Measurements from ENCODE around the gene FOXN4.

FOXN4 gene

GRCh38 chr12:109294286-109294796 lies 14.7 kb downstream of the FOXN4 start:
- DNase-seq = peak; percentile 5
- Mint-ChIP-seq H3K36me3 (no peaks in the 10 kb centered on the region), H3K4me3 (no peak overlapping the region), H3K27ac (no peak overlapping the region), H3K4me1 (no peaks in the 10 kb centered on the region), H3K27me3 (peaks cover 52% of the 10 kb centered on the region), H3K9me3 (no peaks in the 10 kb centered on the region)
- CTCF ChIA-PET = no interaction called here

DNA sequence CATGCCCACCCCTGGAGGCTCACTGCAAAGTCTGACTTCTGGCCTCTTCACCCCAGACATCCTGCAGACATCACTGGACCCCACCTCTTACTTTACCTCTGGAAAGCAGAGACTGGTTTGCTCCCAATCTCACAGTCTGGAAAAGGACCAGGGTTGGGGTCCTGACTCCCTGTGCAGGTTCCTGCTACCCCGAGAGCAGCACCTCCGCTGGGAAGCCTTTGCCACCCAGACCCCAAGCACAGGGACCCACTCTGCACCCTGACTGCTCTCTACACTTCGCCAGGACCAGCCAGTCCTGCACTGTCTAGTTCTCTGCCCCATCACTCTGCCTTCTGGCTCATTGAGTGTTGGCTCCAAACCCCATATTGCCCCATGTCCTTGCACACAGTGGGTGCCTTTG lies 16.0 kb downstream of the FOXN4 start:
- no peaks in the 10 kb centered on the region for H3K36me3 Mint-ChIP-seq
- no peak overlapping the region for H3K27ac Mint-ChIP-seq
- peak; percentile 4 for DNase-seq
- H3K9me3 Mint-ChIP-seq = no peaks in the 10 kb centered on the region
- peaks cover 52% of the 10 kb centered on the region for H3K27me3 Mint-ChIP-seq
- no peaks in the 10 kb centered on the region for H3K4me1 Mint-ChIP-seq
- no peak overlapping the region for H3K4me3 Mint-ChIP-seq
- CTCF ChIA-PET = no interaction called here

DNA sequence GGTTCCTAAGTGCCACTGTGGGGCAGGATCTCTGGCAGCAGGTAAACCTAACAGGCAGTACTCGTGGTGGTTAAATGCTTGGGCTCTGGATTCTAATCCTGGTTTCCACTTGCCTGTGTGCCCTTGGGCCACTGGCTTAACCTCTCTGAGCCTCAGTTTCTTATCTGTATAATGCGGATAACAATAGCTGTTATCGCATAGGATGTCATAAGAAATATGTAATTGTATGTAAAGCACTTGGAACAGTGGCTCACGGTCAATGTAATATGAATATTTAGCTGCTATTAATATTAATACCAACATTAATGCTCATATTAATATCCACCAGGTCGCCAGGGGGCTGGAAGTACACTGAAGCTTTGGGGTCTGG lies 16.8 kb downstream of the FOXN4 start:
- Mint-ChIP-seq H3K4me1 (no peaks in the 10 kb centered on the region), H3K36me3 (no peaks in the 10 kb centered on the region), H3K27me3 (peaks cover 56% of the 10 kb centered on the region), H3K9me3 (no peaks in the 10 kb centered on the region), H3K27ac (no peak overlapping the region), H3K4me3 (no peak overlapping the region)
- CTCF ChIA-PET = interaction anchor here (0.9 kb wide), 1 partner anchor 83 kb away, joined by 3 read pairs; no protein-coding TSS in a partner anchor
- no peak for DNase-seq

GRCh38 chr12:109291521-109292341 lies 17.4 kb downstream of the FOXN4 start:
- H3K4me1 Mint-ChIP-seq = no peaks in the 10 kb centered on the region
- CTCF ChIA-PET = interaction anchor here (0.9 kb wide), 1 partner anchor 83 kb away, joined by 3 read pairs; no protein-coding TSS in a partner anchor
- DNase-seq = no peak
- no peak overlapping the region for H3K27ac Mint-ChIP-seq
- no peak overlapping the region for H3K4me3 Mint-ChIP-seq
- H3K36me3 Mint-ChIP-seq = no peaks in the 10 kb centered on the region
- H3K9me3 Mint-ChIP-seq = no peaks in the 10 kb centered on the region
- peaks cover 56% of the 10 kb centered on the region for H3K27me3 Mint-ChIP-seq

GRCh38 chr12:109291117-109291516 lies 18.0 kb downstream of the FOXN4 start:
- CTCF ChIA-PET = no interaction called here
- H3K4me3 Mint-ChIP-seq = no peak overlapping the region
- no peaks in the 10 kb centered on the region for H3K4me1 Mint-ChIP-seq
- H3K36me3 Mint-ChIP-seq = no peaks in the 10 kb centered on the region
- H3K9me3 Mint-ChIP-seq = no peaks in the 10 kb centered on the region
- peaks cover 56% of the 10 kb centered on the region for H3K27me3 Mint-ChIP-seq
- no peak overlapping the region for H3K27ac Mint-ChIP-seq
- no peak for DNase-seq

- no peak overlapping the region for H3K27ac Mint-ChIP-seq
- CTCF ChIA-PET = no interaction called here
- H3K4me1 Mint-ChIP-seq = no peaks in the 10 kb centered on the region
- DNase-seq = no peak
- H3K36me3 Mint-ChIP-seq = no peaks in the 10 kb centered on the region
- no peak overlapping the region for H3K4me3 Mint-ChIP-seq
- H3K27me3 Mint-ChIP-seq = peaks cover 52% of the 10 kb centered on the region
- no peaks in the 10 kb centered on the region for H3K9me3 Mint-ChIP-seq
Observed at GRCh38 chr12:109290061-109290460, 19.0 kb downstream of the FOXN4 start.

- no peak for DNase-seq
- Mint-ChIP-seq H3K27me3 (peaks cover 49% of the 10 kb centered on the region), H3K4me1 (no peaks in the 10 kb centered on the region), H3K9me3 (no peaks in the 10 kb centered on the region), H3K27ac (no peak overlapping the region), H3K4me3 (no peak overlapping the region), H3K36me3 (no peaks in the 10 kb centered on the region)
- CTCF ChIA-PET = no interaction called here
Observed at GRCh38 chr12:109289551-109289950, 19.5 kb downstream of the FOXN4 start.

DNA sequence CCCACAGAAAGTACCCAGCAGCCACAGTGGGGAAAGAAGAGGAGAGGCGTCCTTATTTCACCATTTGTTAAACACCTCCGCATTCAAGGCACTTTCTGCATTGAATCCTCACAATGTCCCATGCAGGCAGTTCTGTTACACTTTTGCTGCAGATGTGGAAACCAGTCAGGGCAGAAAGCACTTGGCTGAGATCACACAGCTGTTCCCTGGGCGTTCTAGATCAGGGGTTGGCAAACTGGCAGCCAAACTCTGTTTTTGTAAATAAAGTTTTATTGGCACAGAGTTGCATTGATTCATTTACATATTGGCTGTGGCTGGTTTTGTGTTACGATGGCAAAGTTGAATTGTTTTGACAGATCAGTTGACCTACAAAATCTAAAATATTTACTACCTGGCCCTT lies 20.1 kb downstream of the FOXN4 start:
- no peak for DNase-seq
- H3K4me1 Mint-ChIP-seq = no peaks in the 10 kb centered on the region
- H3K27me3 Mint-ChIP-seq = peaks cover 45% of the 10 kb centered on the region
- H3K36me3 Mint-ChIP-seq = no peaks in the 10 kb centered on the region
- CTCF ChIA-PET = no interaction called here
- no peaks in the 10 kb centered on the region for H3K9me3 Mint-ChIP-seq
- H3K27ac Mint-ChIP-seq = no peak overlapping the region
- no peak overlapping the region for H3K4me3 Mint-ChIP-seq

- CTCF ChIA-PET = no interaction called here
- H3K36me3 Mint-ChIP-seq = no peaks in the 10 kb centered on the region
- H3K9me3 Mint-ChIP-seq = no peaks in the 10 kb centered on the region
- no peak overlapping the region for H3K27ac Mint-ChIP-seq
- no peaks in the 10 kb centered on the region for H3K4me1 Mint-ChIP-seq
- no peak overlapping the region for H3K4me3 Mint-ChIP-seq
- H3K27me3 Mint-ChIP-seq = peaks cover 41% of the 10 kb centered on the region
- DNase-seq = no peak
Observed at GRCh38 chr12:109288571-109288970, 20.5 kb downstream of the FOXN4 start.

- peaks cover 35% of the 10 kb centered on the region for H3K27me3 Mint-ChIP-seq
- H3K9me3 Mint-ChIP-seq = no peaks in the 10 kb centered on the region
- DNase-seq = no peak
- no peak overlapping the region for H3K27ac Mint-ChIP-seq
- no peaks in the 10 kb centered on the region for H3K4me1 Mint-ChIP-seq
- H3K4me3 Mint-ChIP-seq = no peak overlapping the region
- CTCF ChIA-PET = no interaction called here
- H3K36me3 Mint-ChIP-seq = no peaks in the 10 kb centered on the region
Observed at GRCh38 chr12:109287811-109288469, 21.1 kb downstream of the FOXN4 start.

GRCh38 chr12:109287181-109287580 lies 21.9 kb downstream of the FOXN4 start:
- Mint-ChIP-seq H3K36me3 (no peaks in the 10 kb centered on the region), H3K9me3 (no peaks in the 10 kb centered on the region), H3K27me3 (peaks cover 27% of the 10 kb centered on the region), H3K27ac (no peak overlapping the region), H3K4me1 (no peaks in the 10 kb centered on the region), H3K4me3 (no peak overlapping the region)
- DNase-seq = no peak
- CTCF ChIA-PET = no interaction called here

DNA sequence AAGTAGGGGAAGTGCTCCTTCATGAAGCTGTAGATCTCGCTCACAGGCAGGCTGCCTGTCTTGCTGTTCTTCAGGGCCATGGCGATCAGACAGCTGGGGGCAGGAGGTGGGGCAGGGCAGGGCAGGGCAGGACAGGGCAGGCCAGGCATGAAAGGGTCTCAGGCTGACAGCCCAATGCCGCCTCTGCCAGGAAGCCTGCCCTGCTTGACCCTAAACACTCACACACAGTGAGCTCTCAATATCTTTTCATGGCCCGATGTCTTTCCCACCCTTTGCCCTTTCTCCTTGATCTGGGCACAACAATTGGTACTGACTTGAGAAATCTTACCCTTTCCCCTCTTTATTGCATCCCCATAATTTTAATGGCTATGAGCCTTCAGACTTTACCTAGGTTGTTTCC lies 22.4 kb downstream of the FOXN4 start:
- Mint-ChIP-seq H3K27ac (no peak overlapping the region), H3K36me3 (no peaks in the 10 kb centered on the region), H3K4me3 (no peak overlapping the region), H3K27me3 (peaks cover 22% of the 10 kb centered on the region), H3K9me3 (no peaks in the 10 kb centered on the region), H3K4me1 (no peaks in the 10 kb centered on the region)
- DNase-seq = no peak
- CTCF ChIA-PET = no interaction called here

DNA sequence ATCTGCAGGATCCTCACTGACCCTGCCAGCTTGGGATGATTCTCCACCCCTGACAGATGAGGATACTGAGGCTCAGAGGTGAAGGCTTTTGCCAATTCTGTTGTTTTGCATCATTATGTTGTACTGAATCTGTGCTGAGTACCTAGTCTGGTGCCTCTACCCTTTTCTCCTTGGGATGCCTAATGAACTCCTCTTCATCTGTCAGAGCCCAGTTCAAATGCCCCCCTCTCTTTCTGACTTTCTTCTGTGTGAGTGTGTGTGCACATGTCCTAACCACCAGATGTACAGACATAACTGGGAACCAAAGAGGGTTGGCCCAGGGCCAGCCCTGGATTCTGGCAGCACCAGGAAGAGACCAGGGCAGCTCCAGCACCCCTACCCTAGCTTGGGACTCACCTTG lies 22.8 kb downstream of the FOXN4 start:
- CTCF ChIA-PET = no interaction called here
- DNase-seq = no peak
- no peaks in the 10 kb centered on the region for H3K9me3 Mint-ChIP-seq
- H3K27ac Mint-ChIP-seq = no peak overlapping the region
- no peaks in the 10 kb centered on the region for H3K36me3 Mint-ChIP-seq
- H3K27me3 Mint-ChIP-seq = peaks cover 18% of the 10 kb centered on the region
- H3K4me3 Mint-ChIP-seq = no peak overlapping the region
- H3K4me1 Mint-ChIP-seq = no peaks in the 10 kb centered on the region

- DNase-seq = no peak
- no peak overlapping the region for H3K27ac Mint-ChIP-seq
- no peak overlapping the region for H3K4me3 Mint-ChIP-seq
- CTCF ChIA-PET = no interaction called here
- H3K36me3 Mint-ChIP-seq = no peaks in the 10 kb centered on the region
- peaks cover 5% of the 10 kb centered on the region for H3K27me3 Mint-ChIP-seq
- H3K9me3 Mint-ChIP-seq = no peaks in the 10 kb centered on the region
- no peaks in the 10 kb centered on the region for H3K4me1 Mint-ChIP-seq
Observed at GRCh38 chr12:109284392-109284791, 24.7 kb downstream of the FOXN4 start.

- Mint-ChIP-seq H3K9me3 (no peaks in the 10 kb centered on the region), H3K27ac (no peak overlapping the region), H3K36me3 (no peaks in the 10 kb centered on the region), H3K4me1 (peaks cover 4% of the 10 kb centered on the region), H3K4me3 (no peak overlapping the region), H3K27me3 (peaks cover 4% of the 10 kb centered on the region)
- CTCF ChIA-PET = no interaction called here
- no peak for DNase-seq
Observed at GRCh38 chr12:109281452-109281851, 27.6 kb downstream of the FOXN4 start.

Measured in activated naive CD4-positive, alpha-beta T cell treated with anti-CD3 and anti-CD28 coated beads, Interleukin-2, amount 10 ng/mL, durations not matched to agents 7 days and 5 days (primary cell).